ENCODE measurements around the gene ARHGAP30.

- TF ChIP-seq CTCF (IDR thresholded peaks at IDR 0.05) (no peak), POLR2A (IDR thresholded peaks at IDR 0.05) (no peak), POLR2AphosphoS5 (IDR thresholded peaks at IDR 0.05) (no peak)
These were observed 56.6 kb downstream of the ARHGAP30 start for GRCh38 chr1:161013131-161013487.

Data from prostate gland (tissue), 2 donors.